HepG2 (cell line): ENCODE data around the gene CCL16. TPM values are rescaled to one million over a fixed set of nuclear protein-coding genes. Genes with fewer than 3 reads are reported as not detected.
A peak's percentile ranks its signal among the peaks of the same experiment; 100 is the strongest.

Source experiments
- ATAC-seq: fragments of 200-7000 bp; cut with Tn5 transposase; 3 replicates; pipeline ENCODE4 v1.9.1; 2020; ENCODE audit warnings: mild to moderate bottlenecking, moderate library complexity
- BruUV-seq: library from RNA; stranded (reverse); fragments of 400-500 nt; replicated peaks from 2 replicates; lab custom pipeline; 2021; lab: Mats Ljungman, UMichigan
- CTCF ChIA-PET: fragments of 300-600 bp; formaldehyde crosslinking; extraction: SDS; loops from one replicate; lab custom pipeline; 2021; ENCODE audit warnings: low total read pairs, inconsistent platforms, low intra/inter-chr PET ratio; lab: Yijun Ruan, JAX
- POLR2A ChIA-PET: fragments of 350-600 bp; sonication (Branson Sonifier 250); formaldehyde crosslinking; loops from one replicate; lab custom pipeline; 2020; ENCODE audit warnings: antibody characterized with exemption, inconsistent platforms; lab: Yijun Ruan, JAX
- DNase-seq: peaks from one replicate; pipeline ENCODE4 v3.0.0-alpha.2; 2015; ENCODE audit warnings: low spot score
- FAIRE-seq: peaks from 3 replicates; lab custom pipeline; 2011; peaks lifted over from hg19 to GRCh38; lab: Jason Lieb, UNC
- H2AFZ ChIP-seq: one replicate; pipeline ENCODE4 v1.6.1; 2011; ENCODE audit warnings: low read length, inconsistent platforms
- H3K27ac ChIP-seq: fragments of 300-600 bp; 3 replicates; pipeline ENCODE4 v1.8.0; 2011; ENCODE audit warnings: mixed run types, mild to moderate bottlenecking, mixed read lengths, low read length, inconsistent platforms; ENCODE audit not compliant: insufficient read depth; ENCODE audit errors: extremely low read length
- H3K27me3 ChIP-seq, 2 experiments: fragments of 200-600 bp in 1 of 2; 2 replicates in 1 of 2; 3 replicates in 1 of 2; pipeline versions ENCODE4 v1.6.0 to v1.8.0; 2011; ENCODE audit warnings: low read length in 2 of 2, mild to moderate bottlenecking in 2 of 2, moderate library complexity in 2 of 2, inconsistent platforms in 1 of 2; ENCODE audit not compliant: insufficient read depth in 2 of 2, control insufficient read depth in 1 of 2
- H3K36me3 ChIP-seq, 2 experiments: fragments of 200-600 bp in 1 of 2; replicated peaks in 1 of 2; 2 replicates in 1 of 2; 3 replicates in 1 of 2; pipeline versions ENCODE4 v1.5.1 to v1.8.0; 2011; ENCODE audit warnings: low read length in 2 of 2, inconsistent platforms in 1 of 2; ENCODE audit not compliant: insufficient read depth in 2 of 2, control insufficient read depth in 1 of 2
- H3K4me1 ChIP-seq: 2 replicates; pipeline ENCODE4 v1.5.1; 2012; ENCODE audit warnings: low read length, inconsistent platforms; ENCODE audit not compliant: insufficient read depth
- H3K4me2 ChIP-seq: 2 replicates; pipeline ENCODE4 v1.6.0; 2011; ENCODE audit warnings: low read depth, low read length, inconsistent platforms
- H3K4me3 ChIP-seq, 3 experiments: fragments of 200-600 bp in 1 of 3; sonication (generic), shearing (Covaris generic) in 1 of 3; replicated peaks in 1 of 3; 2 replicates each; pipeline ENCODE4 v1.5.1; 2011 to 2016; ENCODE audit warnings: low read length in 3 of 3, inconsistent platforms in 2 of 3, low read depth in 2 of 3, mild to moderate bottlenecking in 2 of 3, control low read depth in 1 of 3, mixed read lengths in 1 of 3; ENCODE audit not compliant: insufficient read depth in 1 of 3
- H3K79me2 ChIP-seq: one replicate; pipeline ENCODE4 v1.6.1; 2011; ENCODE audit warnings: low read length, inconsistent platforms; ENCODE audit not compliant: insufficient read depth
- H3K9ac ChIP-seq: 2 replicates; pipeline ENCODE4 v1.6.0; 2011; ENCODE audit warnings: mild to moderate bottlenecking, low read depth, low read length, inconsistent platforms; ENCODE audit not compliant: insufficient read depth
- H3K9me3 ChIP-seq: 2 replicates; pipeline ENCODE4 v1.5.1; 2012; ENCODE audit warnings: mild to moderate bottlenecking, low read length
- H4K20me1 ChIP-seq: 2 replicates; pipeline ENCODE4 v1.6.0; 2011; ENCODE audit warnings: inconsistent platforms, mild to moderate bottlenecking, low read length, moderate library complexity; ENCODE audit not compliant: insufficient read depth
- BORCS8-MEF2B ChIP-seq: sonication (generic); formaldehyde crosslinking; IDR thresholded peaks from 2 replicates; pipeline ENCODE4 v1.8.0; 2022; ENCODE audit warnings: mild to moderate bottlenecking, missing genetic modification reagents
- ELF3 ChIP-seq: IDR thresholded peaks from 2 replicates; pipeline ENCODE4 v1.6.1; 2016; ENCODE audit warnings: missing genetic modification reagents, missing compliant biosample characterization
- GTF3A ChIP-seq: sonication (generic); formaldehyde crosslinking; conservative IDR thresholded peaks from 2 replicates; pipeline ENCODE4 v1.4.0; 2020; ENCODE audit warnings: mild to moderate bottlenecking, missing genetic modification reagents
- HHEX ChIP-seq: IDR thresholded peaks from 2 replicates; pipeline ENCODE4 v1.6.1; 2016; ENCODE audit warnings: control low read depth
- IRF2 ChIP-seq: IDR thresholded peaks from 2 replicates; pipeline ENCODE4 v1.6.1; 2018; ENCODE audit warnings: missing genetic modification reagents, missing compliant biosample characterization
- NFE2L2 ChIP-seq: fragments of 150-350 bp; IDR thresholded peaks from 2 replicates; pipeline ENCODE4 v1.6.1; 2014; ENCODE audit warnings: low read length
- PCBP1 ChIP-seq: fragments of 200-400 bp; formaldehyde crosslinking; IDR thresholded peaks from 2 replicates; pipeline ENCODE4 v1.6.1; 2017; ENCODE audit warnings: mild to moderate bottlenecking, low read depth, low read length, borderline replicate concordance
- SMARCE1 ChIP-seq: fragments of 450-650 bp; IDR thresholded peaks from 2 replicates; pipeline ENCODE4 v1.6.1; 2017; ENCODE audit warnings: borderline replicate concordance
- SMC3 ChIP-seq: IDR thresholded peaks from 2 replicates; pipeline ENCODE4 v1.6.1; 2011; ENCODE audit warnings: low read length, improper control_type of control experiment
- TCF7 ChIP-seq: sonication (generic); IDR thresholded peaks from 2 replicates; pipeline ENCODE4 v1.6.1; 2016; ENCODE audit warnings: antibody characterized with exemption, low read depth
- TEAD3 ChIP-seq: optimal IDR thresholded peaks from 2 replicates; pipeline ENCODE3; 2016; ENCODE audit warnings: borderline replicate concordance
- ZNF263 ChIP-seq: sonication (generic); formaldehyde crosslinking; IDR thresholded peaks from 2 replicates; pipeline ENCODE4 v1.4.0; 2020; ENCODE audit warnings: missing genetic modification reagents
- WGBS: methylation state at CpG from one replicate; pipeline ENCODE4 v1.1.6; 2017; ENCODE audit warnings: low lambda C conversion rate; 5-methylcytosine and 5-hydroxymethylcytosine counted together
- in situ Hi-C: cut with HindIII; loops from 2 replicates; pipeline ENCODE4 v1.10.0; 2017; ENCODE audit warnings: low pct_unique_long_range_greater_than_20kb; ENCODE audit not compliant: extremely low pct_ligation_motif_present
- intact Hi-C: fragments of 100-400 bp; cut with micrococcal nuclease; formaldehyde crosslinking; loops from one replicate; pipeline ENCODE4 v1.10.0; 2022; ENCODE audit not compliant: unreplicated experiment
- polyA plus RNA-seq, 8 experiments: library from polyadenylated mRNA; depleted of rRNA in 3 of 8; stranded (reverse) in 7 of 8; unstranded in 1 of 8; fragments of >200 nt; fragmentation: Illumina TruSeq in 4 of 8; extraction: Trizol in 4 of 8; gene quantifications; 2 replicates each; pipeline versions ENCODE4 v1.2.1 to v1.2.3, GENCODE V29; 2011 to 2016; ENCODE audit warnings: low read depth in 4 of 8, missing spikeins in 1 of 8, mixed read lengths in 1 of 8; ENCODE audit not compliant: insufficient read depth in 1 of 8
- total RNA-seq, 5 experiments: library from RNA; depleted of rRNA; stranded (reverse); fragments of >200 nt; fragmentation: Illumina TruSeq; extraction: Trizol; gene quantifications; 2 replicates each; pipeline ENCODE4 v1.2.3, GENCODE V29; 2016; ENCODE audit warnings: low read depth in 1 of 5
- TF ChIP-seq, protein P1 (sequence below): sonication (generic); formaldehyde crosslinking; IDR thresholded peaks from 2 replicates; pipeline ENCODE4; 2020; ENCODE audit warnings: missing genetic modification reagents, mild to moderate bottlenecking, borderline replicate concordance
- TF ChIP-seq, protein P2 (sequence below): sonication (generic); formaldehyde crosslinking; IDR thresholded peaks from 2 replicates; pipeline ENCODE4 v1.5.1; 2020; ENCODE audit warnings: mild to moderate bottlenecking, moderate library complexity, missing genetic modification reagents
- TF ChIP-seq, protein P3 (sequence below): sonication (generic); formaldehyde crosslinking; IDR thresholded peaks from 2 replicates; pipeline ENCODE4 v1.4.0; 2020; ENCODE audit warnings: missing genetic modification reagents, low read depth, mild to moderate bottlenecking, borderline replicate concordance
- TF ChIP-seq, protein P4 (sequence below): sonication (generic); formaldehyde crosslinking; IDR thresholded peaks from 2 replicates; pipeline ENCODE4 v1.5.0; 2020; ENCODE audit warnings: missing genetic modification reagents, mild to moderate bottlenecking, borderline replicate concordance
- TF ChIP-seq, protein P5 (sequence below): sonication (generic); formaldehyde crosslinking; IDR thresholded peaks from 2 replicates; pipeline ENCODE4 v1.9.0; 2022; ENCODE audit warnings: low read depth, missing genetic modification reagents

Gene CCL16
- total and polyA plus RNA-seq, 2 of the 13 experiments (the other 11 are each of a cell fraction or from before 2014, with no cell fraction given), result 2.0 to 14.7 TPM

DNA sequence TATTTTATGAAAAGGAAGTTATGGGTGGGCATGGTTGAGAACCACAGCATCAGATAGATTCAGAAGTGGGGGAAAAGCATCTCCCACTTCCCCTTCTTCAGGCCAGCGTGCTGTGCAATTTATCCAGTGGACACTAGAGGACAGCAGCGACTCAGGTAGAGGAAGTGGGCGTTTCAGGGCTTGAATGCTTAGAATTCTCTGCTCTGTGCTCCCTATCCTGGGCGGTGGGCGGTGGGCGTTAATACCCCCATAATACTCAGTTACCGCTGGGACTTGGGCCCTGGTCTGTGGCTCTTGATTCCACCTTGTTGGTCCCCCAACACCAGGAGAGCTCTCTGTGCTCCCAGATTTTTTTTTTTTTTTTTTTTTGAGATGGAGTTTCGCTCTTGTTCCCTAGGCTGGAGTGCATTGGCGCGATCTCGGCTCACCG, 34.1 kb downstream of the CCL16 start (continued):
- TF ChIP-seq, protein P1, sequence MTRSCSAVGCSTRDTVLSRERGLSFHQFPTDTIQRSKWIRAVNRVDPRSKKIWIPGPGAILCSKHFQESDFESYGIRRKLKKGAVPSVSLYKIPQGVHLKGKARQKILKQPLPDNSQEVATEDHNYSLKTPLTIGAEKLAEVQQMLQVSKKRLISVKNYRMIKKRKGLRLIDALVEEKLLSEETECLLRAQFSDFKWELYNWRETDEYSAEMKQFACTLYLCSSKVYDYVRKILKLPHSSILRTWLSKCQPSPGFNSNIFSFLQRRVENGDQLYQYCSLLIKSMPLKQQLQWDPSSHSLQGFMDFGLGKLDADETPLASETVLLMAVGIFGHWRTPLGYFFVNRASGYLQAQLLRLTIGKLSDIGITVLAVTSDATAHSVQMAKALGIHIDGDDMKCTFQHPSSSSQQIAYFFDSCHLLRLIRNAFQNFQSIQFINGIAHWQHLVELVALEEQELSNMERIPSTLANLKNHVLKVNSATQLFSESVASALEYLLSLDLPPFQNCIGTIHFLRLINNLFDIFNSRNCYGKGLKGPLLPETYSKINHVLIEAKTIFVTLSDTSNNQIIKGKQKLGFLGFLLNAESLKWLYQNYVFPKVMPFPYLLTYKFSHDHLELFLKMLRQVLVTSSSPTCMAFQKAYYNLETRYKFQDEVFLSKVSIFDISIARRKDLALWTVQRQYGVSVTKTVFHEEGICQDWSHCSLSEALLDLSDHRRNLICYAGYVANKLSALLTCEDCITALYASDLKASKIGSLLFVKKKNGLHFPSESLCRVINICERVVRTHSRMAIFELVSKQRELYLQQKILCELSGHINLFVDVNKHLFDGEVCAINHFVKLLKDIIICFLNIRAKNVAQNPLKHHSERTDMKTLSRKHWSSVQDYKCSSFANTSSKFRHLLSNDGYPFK (CRISPR knock-in tag), result no peak
- TF ChIP-seq TEAD3, result peak; percentile 69
- TF ChIP-seq, protein P2, sequence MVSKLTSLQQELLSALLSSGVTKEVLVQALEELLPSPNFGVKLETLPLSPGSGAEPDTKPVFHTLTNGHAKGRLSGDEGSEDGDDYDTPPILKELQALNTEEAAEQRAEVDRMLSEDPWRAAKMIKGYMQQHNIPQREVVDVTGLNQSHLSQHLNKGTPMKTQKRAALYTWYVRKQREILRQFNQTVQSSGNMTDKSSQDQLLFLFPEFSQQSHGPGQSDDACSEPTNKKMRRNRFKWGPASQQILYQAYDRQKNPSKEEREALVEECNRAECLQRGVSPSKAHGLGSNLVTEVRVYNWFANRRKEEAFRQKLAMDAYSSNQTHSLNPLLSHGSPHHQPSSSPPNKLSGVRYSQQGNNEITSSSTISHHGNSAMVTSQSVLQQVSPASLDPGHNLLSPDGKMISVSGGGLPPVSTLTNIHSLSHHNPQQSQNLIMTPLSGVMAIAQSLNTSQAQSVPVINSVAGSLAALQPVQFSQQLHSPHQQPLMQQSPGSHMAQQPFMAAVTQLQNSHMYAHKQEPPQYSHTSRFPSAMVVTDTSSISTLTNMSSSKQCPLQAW (CRISPR knock-in tag), result no peak
- TF ChIP-seq SMC3, result peak; percentile 87
- peak; percentile 82 for TF ChIP-seq ZNF263
- TF ChIP-seq ELF3 (CRISPR knock-in tag), result 0 out of 2 replicates have a peak, but pooled peaks have one; percentile 15
- TF ChIP-seq NFE2L2, result no peak
- TF ChIP-seq, all 625 proteins: peak for 11

DNA sequence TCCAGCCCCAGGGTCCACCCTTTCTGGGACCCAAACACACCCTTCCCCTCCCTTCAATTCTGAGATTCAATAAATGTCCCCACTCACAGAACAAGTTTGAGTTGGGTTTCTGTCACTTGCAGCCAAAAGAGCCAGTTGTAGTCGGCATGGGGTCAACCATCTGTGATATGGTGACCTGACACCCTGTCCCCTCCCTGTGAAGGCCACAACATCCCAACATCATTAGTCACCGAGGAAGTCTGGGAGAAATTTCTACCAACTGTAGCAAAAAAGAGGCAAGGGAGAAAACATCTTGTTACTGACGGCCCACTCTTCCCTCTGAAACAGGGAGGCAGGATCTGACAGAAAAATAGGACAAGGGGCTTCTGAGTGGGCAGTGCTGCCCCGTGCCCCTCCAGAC, 37.1 kb downstream of the CCL16 start:
- Histone ChIP-seq H3K36me3 (no peaks in the 10 kb centered on the region), H3K4me1 (0 out of 2 replicates have a peak, but pooled peaks cover 5% of the 10 kb centered on the region), H3K27ac (no peak overlapping the region), H3K4me3 (no peak overlapping the region), H3K79me2 (no peaks in the 10 kb centered on the region), H3K9me3 (no peaks in the 10 kb centered on the region), H2AFZ (no peak overlapping the region), H3K27me3 (peaks cover 0 to 6% of the 10 kb centered on the region in 2 experiments; a peak in 1 of 5 replicates), H3K4me2 (no peak overlapping the region), H3K9ac (no peak overlapping the region), H4K20me1 (no peaks in the 10 kb centered on the region)
- ChIA-PET POLR2A (no interaction called here), CTCF (no interaction called here)
- no peak for ATAC-seq
- TF ChIP-seq TCF7 (no peak), PCBP1 (no peak), IRF2 (CRISPR knock-in tag) (no peak), GTF3A (CRISPR knock-in tag) (no peak), HHEX (CRISPR knock-in tag) (no peak), BORCS8-MEF2B (CRISPR knock-in tag) (no peak), SMARCE1 (no peak)
- TF ChIP-seq, protein P3, sequence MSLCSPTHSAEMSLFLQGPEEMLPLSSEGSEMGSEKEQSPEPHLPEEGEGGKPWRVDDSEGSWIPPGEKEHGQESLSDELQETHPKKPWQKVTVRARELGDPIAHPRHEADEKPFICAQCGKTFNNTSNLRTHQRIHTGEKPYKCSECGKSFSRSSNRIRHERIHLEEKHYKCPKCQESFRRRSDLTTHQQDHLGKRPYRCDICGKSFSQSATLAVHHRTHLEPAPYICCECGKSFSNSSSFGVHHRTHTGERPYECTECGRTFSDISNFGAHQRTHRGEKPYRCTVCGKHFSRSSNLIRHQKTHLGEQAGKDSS (CRISPR knock-in tag), result no peak
- TF ChIP-seq, protein P4, sequence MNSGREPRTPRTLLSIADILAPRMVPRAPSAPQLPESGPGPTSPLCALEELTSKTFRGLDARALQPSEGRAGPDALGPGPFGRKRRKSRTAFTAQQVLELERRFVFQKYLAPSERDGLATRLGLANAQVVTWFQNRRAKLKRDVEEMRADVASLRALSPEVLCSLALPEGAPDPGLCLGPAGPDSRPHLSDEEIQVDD (CRISPR knock-in tag), result no peak
- TF ChIP-seq, protein P5, sequence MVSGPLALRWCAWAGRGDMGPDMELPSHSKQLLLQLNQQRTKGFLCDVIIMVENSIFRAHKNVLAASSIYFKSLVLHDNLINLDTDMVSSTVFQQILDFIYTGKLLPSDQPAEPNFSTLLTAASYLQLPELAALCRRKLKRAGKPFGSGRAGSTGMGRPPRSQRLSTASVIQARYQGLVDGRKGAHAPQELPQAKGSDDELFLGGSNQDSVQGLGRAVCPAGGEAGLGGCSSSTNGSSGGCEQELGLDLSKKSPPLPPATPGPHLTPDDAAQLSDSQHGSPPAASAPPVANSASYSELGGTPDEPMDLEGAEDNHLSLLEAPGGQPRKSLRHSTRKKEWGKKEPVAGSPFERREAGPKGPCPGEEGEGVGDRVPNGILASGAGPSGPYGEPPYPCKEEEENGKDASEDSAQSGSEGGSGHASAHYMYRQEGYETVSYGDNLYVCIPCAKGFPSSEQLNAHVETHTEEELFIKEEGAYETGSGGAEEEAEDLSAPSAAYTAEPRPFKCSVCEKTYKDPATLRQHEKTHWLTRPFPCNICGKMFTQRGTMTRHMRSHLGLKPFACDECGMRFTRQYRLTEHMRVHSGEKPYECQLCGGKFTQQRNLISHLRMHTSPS (CRISPR knock-in tag), result no peak
- no TSS peak for BruUV-seq
- DNase-seq, result no peak
- intact Hi-C loops, result no loop called here
- no peak for FAIRE-seq
- in situ Hi-C loops, result no loop called here
- WGBS, result 32% methylated on average over 4 of the region's 4 CpGs
